DMS79 (cell line): ENCODE measurements around the gene PTBP1.
"Not testable (repeated sequence)": the region's sequence is repeated elsewhere in the genome, so short reads cannot be mapped to it uniquely, and the experiment has no call there.

ENCODE experiments used
- DNase-seq: peaks from one replicate; lab custom pipeline; 2025; lab: John Stamatoyannopoulos, UW

Gene PTBP1

GRCh38 chr19:853614-854220 is 56.5 kb downstream of the PTBP1 start:
- DNase-seq, result not testable (repeated sequence)

- DNase-seq, result no peak
Observed at GRCh38 chr19:854549-854948, 57.3 kb downstream of the PTBP1 start.

- no peak for DNase-seq
Observed at GRCh38 chr19:855142-855541, 57.9 kb downstream of the PTBP1 start.

- DNase-seq, result no peak
Observed at GRCh38 chr19:855566-856120, 58.4 kb downstream of the PTBP1 start.

GRCh38 chr19:858284-858683 is 61.0 kb downstream of the PTBP1 start:
- no peak for DNase-seq

GRCh38 chr19:858868-859843 is 61.9 kb downstream of the PTBP1 start, which contains the start of gene CFD:
Gene CFD (plus strand): TSS chr19:859664. CDS start chr19:859690, 26 bp downstream.
- DNase-seq, result no peak

GRCh38 chr19:861141-861755 is 64.0 kb downstream of the PTBP1 start:
- no peak for DNase-seq
